Measurements from ENCODE around the gene CAMTA1. TPM values are rescaled to one million over a fixed set of nuclear protein-coding genes. Genes with fewer than 3 reads are reported as not detected.

The CAMTA1 gene
- total and polyA plus RNA-seq, 4 donors, result 48.1 to 140 (median 52.3) TPM

GRCh38 chr1:6852136-6852890, 67.1 kb downstream of the CAMTA1 start:
- no peak overlapping the region for H3K4me3 ChIP-seq
- ATAC-seq (ENCODE audit: insufficient read depth, low FRiP score), result no peak
- H3K9ac ChIP-seq (ENCODE audit: insufficient read depth in 1 of 2, low read length in 2 of 2), result no peak overlapping the region
- no peaks in the 10 kb centered on the region for H3K27me3 ChIP-seq (ENCODE audit: control insufficient read depth in 3 of 3, insufficient read depth in 3 of 3, low read length in 2 of 3)
- WGBS, 2 donors, result 98% methylated on average over 6 of the region's 6 CpGs
- TF ChIP-seq CTCF (IDR thresholded peaks at IDR 0.05; ENCODE audit: control extremely low read depth, extremely low read depth), result no peak
- peaks cover 0 to 4% (median 0%) of the 10 kb centered on the region in 5 donors for H3K4me1 ChIP-seq (ENCODE audit: control insufficient read depth in 5 of 5, insufficient read depth in 5 of 5, low read length in 5 of 5)
- no peak for DNase-seq
- H3K27ac ChIP-seq (ENCODE audit: low read depth in 1 of 2, low read length in 1 of 2), result no peak overlapping the region
- H3K36me3 ChIP-seq (ENCODE audit: control insufficient read depth in 4 of 4, insufficient read depth in 4 of 4, low read length in 4 of 4), result peaks cover 3 to 14% (median 5%) of the 10 kb centered on the region in 4 donors
- H3K9me3 ChIP-seq (ENCODE audit: control insufficient read depth in 4 of 4, insufficient read depth in 3 of 4, low read length in 3 of 4), result no peaks in the 10 kb centered on the region

GRCh38 chr1:6854166-6854565, 68.9 kb downstream of the CAMTA1 start:
- 94 to 97% methylated on average over 4 of the region's 4 CpGs for WGBS, 2 donors

GRCh38 chr1:6857831-6858230, 72.6 kb downstream of the CAMTA1 start:
- no peak for ATAC-seq (ENCODE audit: insufficient read depth, low FRiP score)
- no peak for DNase-seq
- peaks cover 0 to 11% (median 3%) of the 10 kb centered on the region in 4 donors for H3K36me3 ChIP-seq (ENCODE audit: control insufficient read depth in 4 of 4, insufficient read depth in 4 of 4, low read length in 4 of 4)
- 92 to 94% methylated on average over 2 of the region's 2 CpGs for WGBS, 2 donors
- no peak overlapping the region for H3K27ac ChIP-seq (ENCODE audit: low read depth in 1 of 2, low read length in 1 of 2)
- no peak overlapping the region for H3K9ac ChIP-seq (ENCODE audit: insufficient read depth in 1 of 2, low read length in 2 of 2)
- H3K4me3 ChIP-seq, result no peak overlapping the region
- TF ChIP-seq CTCF (IDR thresholded peaks at IDR 0.05; ENCODE audit: control extremely low read depth, extremely low read depth), result no peak
- H3K9me3 ChIP-seq (ENCODE audit: control insufficient read depth in 4 of 4, insufficient read depth in 3 of 4, low read length in 3 of 4), result no peaks in the 10 kb centered on the region
- no peaks in the 10 kb centered on the region for H3K27me3 ChIP-seq (ENCODE audit: control insufficient read depth in 3 of 3, insufficient read depth in 3 of 3, low read length in 2 of 3)
- H3K4me1 ChIP-seq (ENCODE audit: control insufficient read depth in 5 of 5, insufficient read depth in 5 of 5, low read length in 5 of 5), result peaks cover 0 to 4% (median 0%) of the 10 kb centered on the region in 5 donors

More at GRCh38 chr1:6854166-6854565, 68.9 kb downstream of the CAMTA1 start:
- Histone ChIP-seq H3K27ac (ENCODE audit: low read depth in 1 of 2, low read length in 1 of 2) (no peak overlapping the region), H3K9ac (ENCODE audit: insufficient read depth in 1 of 2, low read length in 2 of 2) (no peak overlapping the region), H3K4me1 (ENCODE audit: control insufficient read depth in 5 of 5, insufficient read depth in 5 of 5, low read length in 5 of 5) (peaks cover 0 to 4% (median 0%) of the 10 kb centered on the region in 5 donors), H3K9me3 (ENCODE audit: control insufficient read depth in 4 of 4, insufficient read depth in 3 of 4, low read length in 3 of 4) (no peaks in the 10 kb centered on the region), H3K36me3 (ENCODE audit: control insufficient read depth in 4 of 4, insufficient read depth in 4 of 4, low read length in 4 of 4) (peaks cover 0 to 14% (median 5%) of the 10 kb centered on the region in 4 donors), H3K27me3 (ENCODE audit: control insufficient read depth in 3 of 3, insufficient read depth in 3 of 3, low read length in 2 of 3) (no peaks in the 10 kb centered on the region), H3K4me3 (no peak overlapping the region)
- TF ChIP-seq CTCF (IDR thresholded peaks at IDR 0.05; ENCODE audit: control extremely low read depth, extremely low read depth), result no peak
- no peak for ATAC-seq (ENCODE audit: insufficient read depth, low FRiP score)
- no peak for DNase-seq

Data from lung (tissue), 12 donors.